HG03442 (cell line): ENCODE results near the gene GRAMD4.

Source experiments
- ATAC-seq: cut with Tn5 transposase; IDR thresholded peaks from one replicate; pipeline ENCODE4 v1.9.1; 2021; ENCODE audit warnings: mild to moderate bottlenecking, moderate library complexity; ENCODE audit not compliant: unreplicated experiment

The GRAMD4 gene

DNA sequence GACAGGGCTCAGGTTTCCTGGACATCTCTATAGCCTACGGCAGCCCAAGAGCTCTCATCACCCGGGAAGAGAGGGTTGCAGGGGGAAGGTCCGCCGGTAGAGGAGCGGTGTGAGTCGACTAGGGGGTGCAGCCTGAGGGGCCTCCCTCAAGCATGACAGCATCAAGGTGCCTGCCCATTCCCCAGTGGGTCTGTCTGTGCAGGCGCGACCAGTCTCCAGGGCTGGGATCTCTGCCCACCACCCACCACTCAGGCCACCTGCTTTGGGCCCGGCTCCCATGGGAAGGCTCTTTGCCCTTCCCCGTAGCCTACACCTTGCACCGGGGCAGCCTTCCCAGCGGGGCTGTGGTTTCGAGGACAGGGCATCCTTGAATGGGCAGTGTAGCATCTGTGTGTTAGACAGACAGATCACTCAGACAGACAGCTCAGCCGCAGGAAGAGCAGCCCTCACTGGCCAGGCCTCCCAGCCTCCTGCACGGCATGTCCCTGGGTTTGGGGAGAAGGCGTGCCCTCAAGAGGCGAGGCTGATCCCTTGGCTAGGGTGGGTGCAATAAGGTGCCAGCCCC, 88.7 kb downstream of the GRAMD4 start:
- ATAC-seq: no peak

DNA sequence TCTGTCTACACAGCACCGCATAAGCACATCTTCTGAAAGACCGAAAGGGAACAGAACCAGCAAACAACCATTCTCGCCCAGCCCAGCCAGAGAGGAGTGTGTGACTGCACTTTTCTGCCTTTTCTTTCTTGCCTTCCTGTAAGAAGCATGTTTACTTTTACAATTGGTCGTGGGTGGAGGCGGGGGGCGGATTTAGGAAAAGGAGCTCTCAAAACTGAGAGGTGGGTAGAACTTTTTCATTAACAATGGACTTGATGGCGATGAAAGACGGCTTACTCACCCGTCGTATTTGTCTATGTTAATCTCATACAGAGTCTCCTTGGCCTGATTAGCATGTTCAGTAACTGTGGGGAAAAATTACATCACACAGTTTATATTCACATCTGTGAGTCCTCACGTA, 90.6 kb downstream of the GRAMD4 start:
- ATAC-seq: no peak

GRCh38 chr22:46712288-46712687, 92.1 kb downstream of the GRAMD4 start:
- ATAC-seq: no peak

- no peak for ATAC-seq
Observed at GRCh38 chr22:46714550-46714949, 94.4 kb downstream of the GRAMD4 start.

DNA sequence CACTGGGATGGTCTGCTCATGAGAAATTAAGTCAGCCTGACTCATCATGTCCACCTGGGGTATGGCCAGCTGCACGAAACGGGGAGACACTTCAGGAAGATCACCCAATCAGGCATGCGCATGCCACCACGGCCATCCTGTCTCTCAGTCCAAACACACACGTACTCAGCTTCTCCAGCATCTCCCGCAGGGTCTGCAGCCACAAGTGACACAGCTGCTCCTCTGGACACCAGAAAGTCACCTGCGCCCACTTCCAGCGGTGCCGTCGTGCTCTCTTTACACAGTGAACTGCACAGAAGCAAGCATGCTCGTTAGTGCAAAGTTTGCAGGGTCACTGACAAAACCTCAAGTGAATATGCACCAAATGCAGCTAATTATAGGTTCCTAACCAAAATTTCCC, 99.7 kb downstream of the GRAMD4 start:
- no peak for ATAC-seq

DNA sequence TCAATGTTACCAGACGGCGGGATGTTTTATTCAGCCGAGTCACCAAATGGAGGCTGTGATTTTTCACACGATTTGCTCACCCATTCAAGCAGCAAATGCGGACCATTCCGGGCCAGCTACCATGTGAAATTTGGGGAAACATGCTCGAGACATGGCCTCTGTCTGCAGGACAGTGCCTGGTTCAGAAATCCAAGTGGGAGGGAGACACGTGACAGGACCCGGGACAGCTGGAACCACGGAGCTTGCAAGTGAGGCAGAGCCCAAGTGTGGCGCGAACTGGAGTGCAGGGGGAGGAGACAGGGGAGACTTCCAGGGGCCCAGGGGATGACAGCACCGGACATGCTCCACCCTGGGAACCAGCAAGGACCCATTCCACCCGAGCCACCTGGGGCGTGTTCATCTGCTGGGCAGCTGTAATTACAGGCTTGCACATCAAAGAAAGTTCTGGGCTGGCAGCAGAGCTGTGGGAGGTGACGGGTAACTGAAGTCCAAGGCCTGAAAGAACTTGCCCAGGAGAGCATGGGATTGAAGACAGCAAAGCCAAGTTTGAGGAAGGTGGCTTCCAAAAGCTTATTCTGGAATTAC, 101.4 kb downstream of the GRAMD4 start:
- ATAC-seq: no peak

GRCh38 chr22:46723882-46724281, 103.7 kb downstream of the GRAMD4 start:
- no peak for ATAC-seq

- ATAC-seq: no peak
Observed at GRCh38 chr22:46725096-46725495, 104.9 kb downstream of the GRAMD4 start.

DNA sequence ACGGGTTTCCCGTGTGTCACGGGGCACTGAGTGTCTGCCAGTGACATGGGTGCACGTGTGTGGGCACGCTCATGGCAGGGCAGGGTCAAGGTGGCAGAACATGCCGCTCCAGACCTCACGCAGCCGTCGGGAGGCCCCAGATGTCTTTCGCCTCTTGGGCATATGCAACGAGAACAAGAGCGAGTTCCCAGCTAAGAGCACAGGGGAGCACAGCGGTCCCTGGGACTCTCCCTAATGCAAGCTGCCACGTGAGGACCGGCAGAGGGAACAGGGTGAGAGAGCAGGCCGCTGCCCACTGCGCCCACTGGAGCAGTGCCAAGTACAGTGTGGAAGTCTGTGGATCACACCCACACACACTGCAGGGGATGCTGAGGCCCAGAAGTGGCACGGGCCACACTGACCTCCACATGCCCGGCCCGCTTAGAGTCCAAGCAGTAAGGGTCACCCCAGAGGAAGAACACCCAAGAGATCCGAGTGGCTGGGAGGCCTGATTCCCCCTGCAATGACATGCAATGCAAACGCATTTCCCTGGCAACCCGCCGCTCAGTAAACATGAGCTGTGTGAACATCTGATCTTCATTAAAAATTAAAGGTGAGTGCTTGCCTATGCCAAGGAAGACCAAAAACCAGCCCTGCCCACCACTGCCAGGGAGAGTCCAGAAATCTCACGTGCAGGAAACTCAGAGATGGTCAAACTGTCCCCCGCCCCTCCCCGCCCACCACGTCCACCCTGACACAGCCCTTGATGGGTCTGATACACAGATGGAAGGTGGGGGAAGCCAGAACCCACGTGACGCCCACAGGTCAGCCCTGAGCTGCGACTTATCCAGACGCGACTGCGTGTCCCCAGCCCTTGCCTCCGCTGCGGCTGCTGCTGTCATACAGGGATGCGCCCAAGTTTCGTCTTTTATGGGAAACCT, 106.1 kb downstream of the GRAMD4 start:
- no peak for ATAC-seq

- no peak for ATAC-seq
Observed at GRCh38 chr22:46726986-46727317, 106.8 kb downstream of the GRAMD4 start.

DNA sequence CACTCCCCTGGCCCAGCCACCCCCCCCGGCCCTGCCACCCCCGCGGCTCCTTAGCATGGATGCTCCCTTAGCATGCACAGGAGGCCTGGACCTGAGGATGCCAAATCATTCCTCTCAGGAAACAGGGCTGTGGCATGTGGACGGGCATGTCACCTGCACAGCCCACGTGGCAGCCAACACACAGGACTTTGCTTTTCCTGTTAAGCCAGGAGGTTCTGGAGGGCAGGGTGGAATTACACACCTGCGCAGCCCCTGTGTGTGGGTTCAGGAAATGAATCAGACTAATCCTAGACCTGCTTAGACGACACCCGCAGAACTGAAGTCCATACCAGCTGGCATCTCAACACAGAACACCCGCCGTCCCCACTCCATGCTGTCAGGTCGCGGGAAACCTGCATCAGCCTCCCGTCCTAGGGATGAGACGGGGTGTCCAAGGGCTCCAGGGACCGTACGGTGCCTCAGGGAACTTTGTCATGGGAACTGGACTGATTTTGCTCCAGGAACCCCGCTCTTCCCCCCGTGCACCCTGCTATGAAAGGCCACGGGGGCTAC, 107.7 kb downstream of the GRAMD4 start:
- ATAC-seq: no peak

GRCh38 chr22:46728470-46728869, 108.3 kb downstream of the GRAMD4 start:
- no peak for ATAC-seq
